ENCODE data around the gene COL4A2. TPM values are rescaled to one million over a fixed set of nuclear protein-coding genes. Genes with fewer than 3 reads are reported as not detected.
A peak's percentile ranks its signal among the peaks of the same experiment; 100 is the strongest.

The COL4A2 gene
- total RNA-seq, 1 experiment from 2014 or later, result 66.0 TPM

DNA sequence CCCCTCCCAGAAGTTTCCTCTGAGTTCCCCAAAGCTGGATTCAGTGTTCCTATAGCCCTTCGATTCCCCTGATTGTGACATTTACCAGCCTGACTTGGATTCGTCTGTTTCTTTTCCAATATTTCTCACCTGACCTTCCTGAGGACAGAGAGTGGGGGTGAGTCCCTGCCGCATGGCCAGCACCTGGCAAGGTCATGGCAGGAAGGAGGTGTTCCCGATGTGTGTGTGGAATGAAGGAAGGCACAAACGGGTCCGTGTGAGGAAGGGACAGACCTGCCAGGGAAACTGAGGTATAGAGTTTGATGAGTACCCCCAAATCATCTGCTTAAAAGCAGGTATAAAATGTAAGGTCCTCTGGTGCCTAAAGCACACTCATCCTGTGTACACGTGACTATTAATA lies 3.4 kb upstream of the COL4A2 start:
- ChIA-PET CTCF (no interaction called here), POLR2A (no interaction called here)
- DNase-seq (ENCODE audit: unreplicated experiment), result no peak
- Mint-ChIP-seq H3K27ac (ENCODE audit: low read depth, unreplicated experiment) (no peak overlapping the region), H3K9me3 (ENCODE audit: unreplicated experiment) (no peaks in the 10 kb centered on the region), H3K36me3 (ENCODE audit: insufficient read depth, unreplicated experiment) (peaks cover under 1% of the 10 kb centered on the region), H3K4me3 (ENCODE audit: unreplicated experiment) (no peak overlapping the region), H3K4me1 (ENCODE audit: insufficient read depth, unreplicated experiment) (peaks cover 27% of the 10 kb centered on the region), H3K27me3 (ENCODE audit: insufficient read depth, unreplicated experiment) (no peaks in the 10 kb centered on the region)
- no TSS peak for BruUV-seq (replicated peaks)
- TF ChIP-seq, protein P1, sequence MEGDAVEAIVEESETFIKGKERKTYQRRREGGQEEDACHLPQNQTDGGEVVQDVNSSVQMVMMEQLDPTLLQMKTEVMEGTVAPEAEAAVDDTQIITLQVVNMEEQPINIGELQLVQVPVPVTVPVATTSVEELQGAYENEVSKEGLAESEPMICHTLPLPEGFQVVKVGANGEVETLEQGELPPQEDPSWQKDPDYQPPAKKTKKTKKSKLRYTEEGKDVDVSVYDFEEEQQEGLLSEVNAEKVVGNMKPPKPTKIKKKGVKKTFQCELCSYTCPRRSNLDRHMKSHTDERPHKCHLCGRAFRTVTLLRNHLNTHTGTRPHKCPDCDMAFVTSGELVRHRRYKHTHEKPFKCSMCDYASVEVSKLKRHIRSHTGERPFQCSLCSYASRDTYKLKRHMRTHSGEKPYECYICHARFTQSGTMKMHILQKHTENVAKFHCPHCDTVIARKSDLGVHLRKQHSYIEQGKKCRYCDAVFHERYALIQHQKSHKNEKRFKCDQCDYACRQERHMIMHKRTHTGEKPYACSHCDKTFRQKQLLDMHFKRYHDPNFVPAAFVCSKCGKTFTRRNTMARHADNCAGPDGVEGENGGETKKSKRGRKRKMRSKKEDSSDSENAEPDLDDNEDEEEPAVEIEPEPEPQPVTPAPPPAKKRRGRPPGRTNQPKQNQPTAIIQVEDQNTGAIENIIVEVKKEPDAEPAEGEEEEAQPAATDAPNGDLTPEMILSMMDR (IDR thresholded peaks at IDR 0.05; ENCODE audit: unreplicated experiment), result no peak
- intact Hi-C loops (cut with micrococcal nuclease), result no loop called here

DNA sequence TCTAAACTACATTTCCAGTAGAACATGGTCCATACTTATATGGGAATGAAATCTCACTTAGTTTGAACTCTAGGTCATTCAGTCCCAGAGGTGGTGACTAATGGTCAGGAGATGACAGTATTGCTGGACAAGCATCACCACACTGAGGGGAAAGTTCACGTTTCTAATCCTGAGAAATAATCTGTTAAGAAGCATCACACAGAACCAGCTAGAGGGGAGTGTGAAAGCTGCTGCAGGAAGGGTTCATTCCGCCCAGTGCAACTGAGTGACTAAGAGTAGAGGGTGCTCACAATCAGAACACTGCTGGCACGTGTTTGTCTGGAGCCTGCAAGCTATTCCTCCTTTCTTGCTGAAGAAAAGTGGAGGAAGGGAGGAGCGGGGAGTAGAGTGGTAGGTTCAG lies 2.8 kb upstream of the COL4A2 start:
- ChIA-PET CTCF (no interaction called here), POLR2A (no interaction called here)
- H3K27ac Mint-ChIP-seq (ENCODE audit: low read depth, unreplicated experiment), result no peak overlapping the region
- TF ChIP-seq, protein P1 (IDR thresholded peaks at IDR 0.05; ENCODE audit: unreplicated experiment), result no peak
- H3K27me3 Mint-ChIP-seq (ENCODE audit: insufficient read depth, unreplicated experiment), result no peaks in the 10 kb centered on the region
- intact Hi-C loops (cut with micrococcal nuclease), result no loop called here
- peaks cover 29% of the 10 kb centered on the region for H3K4me1 Mint-ChIP-seq (ENCODE audit: insufficient read depth, unreplicated experiment)
- H3K9me3 Mint-ChIP-seq (ENCODE audit: unreplicated experiment), result no peaks in the 10 kb centered on the region
- BruUV-seq (replicated peaks), result no TSS peak
- peaks cover 5% of the 10 kb centered on the region for H3K36me3 Mint-ChIP-seq (ENCODE audit: insufficient read depth, unreplicated experiment)
- H3K4me3 Mint-ChIP-seq (ENCODE audit: unreplicated experiment), result no peak overlapping the region
- DNase-seq (ENCODE audit: unreplicated experiment), result peak; percentile 18

GRCh38 chr13:110305001-110305400 lies 2.1 kb upstream of the COL4A2 start:
- DNase-seq (ENCODE audit: unreplicated experiment), result no peak
- Mint-ChIP-seq H3K27ac (ENCODE audit: low read depth, unreplicated experiment) (no peak overlapping the region), H3K9me3 (ENCODE audit: unreplicated experiment) (no peaks in the 10 kb centered on the region), H3K27me3 (ENCODE audit: insufficient read depth, unreplicated experiment) (no peaks in the 10 kb centered on the region), H3K36me3 (ENCODE audit: insufficient read depth, unreplicated experiment) (peaks cover 5% of the 10 kb centered on the region), H3K4me1 (ENCODE audit: insufficient read depth, unreplicated experiment) (peaks cover 29% of the 10 kb centered on the region), H3K4me3 (ENCODE audit: unreplicated experiment) (no peak overlapping the region)
- ChIA-PET POLR2A (interaction anchor here (0.5 to 4.2 kb wide), 4 partner anchors 39 to 420 kb away, joined by 3 to 18 read pairs (median 4); no protein-coding TSS in a partner anchor), CTCF (interaction anchor here (0.5 to 1.3 kb wide), 5 partner anchors 13 to 286 kb away, joined by 3 to 6 read pairs (median 3); no protein-coding TSS in a partner anchor)
- intact Hi-C loops (cut with micrococcal nuclease), result loop anchor here (5.0 kb wide), 1 partner anchor 48 kb away; no protein-coding TSS in a partner anchor
- TF ChIP-seq, protein P1 (IDR thresholded peaks at IDR 0.05; ENCODE audit: unreplicated experiment), result no peak
- no TSS peak for BruUV-seq (replicated peaks)

DNA sequence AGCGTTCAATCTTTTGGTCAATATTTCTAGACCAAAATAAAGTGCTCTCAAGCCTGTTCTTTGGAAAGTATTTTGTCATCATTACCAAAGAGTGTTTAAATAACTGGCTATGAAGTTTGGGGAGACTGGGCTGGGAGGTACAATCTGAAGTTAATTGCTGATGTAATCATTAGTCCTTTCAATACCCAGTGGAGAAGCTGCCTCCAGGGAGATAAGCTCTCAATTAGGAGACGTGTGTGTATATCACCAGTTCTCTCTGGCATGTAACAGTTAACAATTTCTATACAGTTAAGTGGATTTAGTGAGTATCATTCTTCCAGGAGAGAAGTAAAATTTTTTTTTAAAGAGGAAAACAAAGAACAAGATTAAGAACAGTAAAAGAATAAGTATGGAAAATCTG lies 1.5 kb upstream of the COL4A2 start:
- TF ChIP-seq, protein P1 (IDR thresholded peaks at IDR 0.05; ENCODE audit: unreplicated experiment), result no peak
- POLR2A ChIA-PET, result interaction anchor here (0.9 to 4.2 kb wide), 6 partner anchors 34 to 421 kb away, joined by 3 to 22 read pairs (median 4); no protein-coding TSS in a partner anchor
- H3K27me3 Mint-ChIP-seq (ENCODE audit: insufficient read depth, unreplicated experiment), result no peaks in the 10 kb centered on the region
- H3K27ac Mint-ChIP-seq (ENCODE audit: low read depth, unreplicated experiment), result no peak overlapping the region
- CTCF ChIA-PET, result interaction anchor here (0.5 to 1.3 kb wide), 5 partner anchors 12 to 107 kb away, joined by 3 to 6 read pairs (median 3); no protein-coding TSS in a partner anchor
- BruUV-seq (replicated peaks), result TSS peak; percentile 49
- intact Hi-C loops (cut with micrococcal nuclease), result loop anchor here (5.0 kb wide), 1 partner anchor 48 kb away; no protein-coding TSS in a partner anchor
- H3K36me3 Mint-ChIP-seq (ENCODE audit: insufficient read depth, unreplicated experiment), result peaks cover 5% of the 10 kb centered on the region
- no peaks in the 10 kb centered on the region for H3K9me3 Mint-ChIP-seq (ENCODE audit: unreplicated experiment)
- peaks cover 29% of the 10 kb centered on the region for H3K4me1 Mint-ChIP-seq (ENCODE audit: insufficient read depth, unreplicated experiment)
- peak overlapping the region; percentile 90 for H3K4me3 Mint-ChIP-seq (ENCODE audit: unreplicated experiment)
- no peak for DNase-seq (ENCODE audit: unreplicated experiment)
